Measurements from ENCODE around the gene ZNF14. TPM values are rescaled to one million over a fixed set of nuclear protein-coding genes. Genes with fewer than 3 reads are reported as not detected.

The ZNF14 gene
- total and polyA plus RNA-seq, 2 of the 13 experiments (the other 11 are each of a cell fraction or from before 2014, with no cell fraction given), result 1.9 to 6.2 TPM

DNA sequence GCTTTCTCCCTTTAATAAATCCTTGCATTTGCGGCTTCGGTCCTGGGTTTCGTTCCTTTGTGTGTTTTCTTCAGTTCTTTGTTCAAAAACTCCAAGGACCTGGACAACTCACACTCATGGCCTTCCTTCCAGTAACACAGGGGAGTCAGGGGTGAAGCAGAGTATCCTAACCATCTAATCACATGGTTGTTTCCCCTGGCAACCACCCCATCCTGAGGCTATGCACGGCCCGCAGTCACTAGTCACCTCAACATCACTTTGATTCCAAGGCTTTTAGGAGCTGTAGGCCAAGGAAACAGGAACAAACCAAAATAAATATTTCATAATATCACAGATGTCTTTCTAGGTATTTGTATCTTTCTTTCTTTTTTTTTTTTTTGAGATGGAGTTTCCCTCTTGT lies 35.3 kb downstream of the ZNF14 start:
- in situ Hi-C loops (cut with HindIII; ENCODE audit: extremely low pct_ligation_motif_present, low pct_unique_long_range_greater_than_20kb) (no loop called here), intact Hi-C loops (cut with micrococcal nuclease; ENCODE audit: unreplicated experiment) (no loop called here)
- ChIA-PET POLR2A (no interaction called here), CTCF (ENCODE audit: low intra/inter-chr PET ratio, low total read pairs) (no interaction called here)
- FAIRE-seq (no peak), ATAC-seq (no peak), DNase-seq (ENCODE audit: low spot score) (no peak)
- Histone ChIP-seq H3K79me2 (ENCODE audit: insufficient read depth, low read length) (no peaks in the 10 kb centered on the region), H3K27ac (ENCODE audit: extremely low read length, insufficient read depth, low read length) (no peak overlapping the region), H3K4me3 (replicated peaks in 1 of 3; ENCODE audit: insufficient read depth in 1 of 3, low read depth in 2 of 3, low read length in 3 of 3) (no peak overlapping the region), H3K9ac (ENCODE audit: insufficient read depth, low read depth, low read length) (no peak overlapping the region), H2AFZ (ENCODE audit: low read length) (no peak overlapping the region), H3K9me3 (ENCODE audit: low read length) (0 out of 2 replicates have a peak, but pooled peaks cover under 1% of the 10 kb centered on the region), H3K4me2 (ENCODE audit: low read depth, low read length) (no peak overlapping the region), H3K27me3 (ENCODE audit: control insufficient read depth in 1 of 2, insufficient read depth in 2 of 2, low read length in 2 of 2) (no peaks in the 10 kb centered on the region), H4K20me1 (ENCODE audit: insufficient read depth, low read length) (no peaks in the 10 kb centered on the region), H3K4me1 (ENCODE audit: insufficient read depth, low read length) (no peaks in the 10 kb centered on the region), H3K36me3 (replicated peaks in 1 of 2; ENCODE audit: control insufficient read depth in 1 of 2, insufficient read depth in 2 of 2, low read length in 2 of 2) (no peaks in the 10 kb centered on the region)
- WGBS (ENCODE audit: low lambda C conversion rate), result 60% methylated on average over 5 of the region's 5 CpGs
- TF ChIP-seq KAT8 (CRISPR knock-in tag; IDR thresholded peaks at IDR 0.05) (no peak), ZNF75D (CRISPR knock-in tag; IDR thresholded peaks at IDR 0.05; ENCODE audit: borderline replicate concordance) (no peak), BHLHE40 (IDR thresholded peaks at IDR 0.05; ENCODE audit: low read length) (no peak), ERF (CRISPR knock-in tag; IDR thresholded peaks at IDR 0.05) (no peak), SIX1 (CRISPR knock-in tag; IDR thresholded peaks at IDR 0.05; ENCODE audit: borderline replicate concordance) (no peak), STAG1 (CRISPR knock-in tag; IDR thresholded peaks at IDR 0.05) (no peak), HMG20B (CRISPR knock-in tag; conservative IDR thresholded peaks at IDR 0.05) (no peak), ATAD3A (CRISPR knock-in tag; IDR thresholded peaks at IDR 0.05) (no peak)
- TF ChIP-seq, protein P1, sequence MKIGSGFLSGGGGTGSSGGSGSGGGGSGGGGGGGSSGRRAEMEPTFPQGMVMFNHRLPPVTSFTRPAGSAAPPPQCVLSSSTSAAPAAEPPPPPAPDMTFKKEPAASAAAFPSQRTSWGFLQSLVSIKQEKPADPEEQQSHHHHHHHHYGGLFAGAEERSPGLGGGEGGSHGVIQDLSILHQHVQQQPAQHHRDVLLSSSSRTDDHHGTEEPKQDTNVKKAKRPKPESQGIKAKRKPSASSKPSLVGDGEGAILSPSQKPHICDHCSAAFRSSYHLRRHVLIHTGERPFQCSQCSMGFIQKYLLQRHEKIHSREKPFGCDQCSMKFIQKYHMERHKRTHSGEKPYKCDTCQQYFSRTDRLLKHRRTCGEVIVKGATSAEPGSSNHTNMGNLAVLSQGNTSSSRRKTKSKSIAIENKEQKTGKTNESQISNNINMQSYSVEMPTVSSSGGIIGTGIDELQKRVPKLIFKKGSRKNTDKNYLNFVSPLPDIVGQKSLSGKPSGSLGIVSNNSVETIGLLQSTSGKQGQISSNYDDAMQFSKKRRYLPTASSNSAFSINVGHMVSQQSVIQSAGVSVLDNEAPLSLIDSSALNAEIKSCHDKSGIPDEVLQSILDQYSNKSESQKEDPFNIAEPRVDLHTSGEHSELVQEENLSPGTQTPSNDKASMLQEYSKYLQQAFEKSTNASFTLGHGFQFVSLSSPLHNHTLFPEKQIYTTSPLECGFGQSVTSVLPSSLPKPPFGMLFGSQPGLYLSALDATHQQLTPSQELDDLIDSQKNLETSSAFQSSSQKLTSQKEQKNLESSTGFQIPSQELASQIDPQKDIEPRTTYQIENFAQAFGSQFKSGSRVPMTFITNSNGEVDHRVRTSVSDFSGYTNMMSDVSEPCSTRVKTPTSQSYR (CRISPR knock-in tag; IDR thresholded peaks at IDR 0.05; ENCODE audit: borderline replicate concordance), result no peak
- TF ChIP-seq, protein P2, sequence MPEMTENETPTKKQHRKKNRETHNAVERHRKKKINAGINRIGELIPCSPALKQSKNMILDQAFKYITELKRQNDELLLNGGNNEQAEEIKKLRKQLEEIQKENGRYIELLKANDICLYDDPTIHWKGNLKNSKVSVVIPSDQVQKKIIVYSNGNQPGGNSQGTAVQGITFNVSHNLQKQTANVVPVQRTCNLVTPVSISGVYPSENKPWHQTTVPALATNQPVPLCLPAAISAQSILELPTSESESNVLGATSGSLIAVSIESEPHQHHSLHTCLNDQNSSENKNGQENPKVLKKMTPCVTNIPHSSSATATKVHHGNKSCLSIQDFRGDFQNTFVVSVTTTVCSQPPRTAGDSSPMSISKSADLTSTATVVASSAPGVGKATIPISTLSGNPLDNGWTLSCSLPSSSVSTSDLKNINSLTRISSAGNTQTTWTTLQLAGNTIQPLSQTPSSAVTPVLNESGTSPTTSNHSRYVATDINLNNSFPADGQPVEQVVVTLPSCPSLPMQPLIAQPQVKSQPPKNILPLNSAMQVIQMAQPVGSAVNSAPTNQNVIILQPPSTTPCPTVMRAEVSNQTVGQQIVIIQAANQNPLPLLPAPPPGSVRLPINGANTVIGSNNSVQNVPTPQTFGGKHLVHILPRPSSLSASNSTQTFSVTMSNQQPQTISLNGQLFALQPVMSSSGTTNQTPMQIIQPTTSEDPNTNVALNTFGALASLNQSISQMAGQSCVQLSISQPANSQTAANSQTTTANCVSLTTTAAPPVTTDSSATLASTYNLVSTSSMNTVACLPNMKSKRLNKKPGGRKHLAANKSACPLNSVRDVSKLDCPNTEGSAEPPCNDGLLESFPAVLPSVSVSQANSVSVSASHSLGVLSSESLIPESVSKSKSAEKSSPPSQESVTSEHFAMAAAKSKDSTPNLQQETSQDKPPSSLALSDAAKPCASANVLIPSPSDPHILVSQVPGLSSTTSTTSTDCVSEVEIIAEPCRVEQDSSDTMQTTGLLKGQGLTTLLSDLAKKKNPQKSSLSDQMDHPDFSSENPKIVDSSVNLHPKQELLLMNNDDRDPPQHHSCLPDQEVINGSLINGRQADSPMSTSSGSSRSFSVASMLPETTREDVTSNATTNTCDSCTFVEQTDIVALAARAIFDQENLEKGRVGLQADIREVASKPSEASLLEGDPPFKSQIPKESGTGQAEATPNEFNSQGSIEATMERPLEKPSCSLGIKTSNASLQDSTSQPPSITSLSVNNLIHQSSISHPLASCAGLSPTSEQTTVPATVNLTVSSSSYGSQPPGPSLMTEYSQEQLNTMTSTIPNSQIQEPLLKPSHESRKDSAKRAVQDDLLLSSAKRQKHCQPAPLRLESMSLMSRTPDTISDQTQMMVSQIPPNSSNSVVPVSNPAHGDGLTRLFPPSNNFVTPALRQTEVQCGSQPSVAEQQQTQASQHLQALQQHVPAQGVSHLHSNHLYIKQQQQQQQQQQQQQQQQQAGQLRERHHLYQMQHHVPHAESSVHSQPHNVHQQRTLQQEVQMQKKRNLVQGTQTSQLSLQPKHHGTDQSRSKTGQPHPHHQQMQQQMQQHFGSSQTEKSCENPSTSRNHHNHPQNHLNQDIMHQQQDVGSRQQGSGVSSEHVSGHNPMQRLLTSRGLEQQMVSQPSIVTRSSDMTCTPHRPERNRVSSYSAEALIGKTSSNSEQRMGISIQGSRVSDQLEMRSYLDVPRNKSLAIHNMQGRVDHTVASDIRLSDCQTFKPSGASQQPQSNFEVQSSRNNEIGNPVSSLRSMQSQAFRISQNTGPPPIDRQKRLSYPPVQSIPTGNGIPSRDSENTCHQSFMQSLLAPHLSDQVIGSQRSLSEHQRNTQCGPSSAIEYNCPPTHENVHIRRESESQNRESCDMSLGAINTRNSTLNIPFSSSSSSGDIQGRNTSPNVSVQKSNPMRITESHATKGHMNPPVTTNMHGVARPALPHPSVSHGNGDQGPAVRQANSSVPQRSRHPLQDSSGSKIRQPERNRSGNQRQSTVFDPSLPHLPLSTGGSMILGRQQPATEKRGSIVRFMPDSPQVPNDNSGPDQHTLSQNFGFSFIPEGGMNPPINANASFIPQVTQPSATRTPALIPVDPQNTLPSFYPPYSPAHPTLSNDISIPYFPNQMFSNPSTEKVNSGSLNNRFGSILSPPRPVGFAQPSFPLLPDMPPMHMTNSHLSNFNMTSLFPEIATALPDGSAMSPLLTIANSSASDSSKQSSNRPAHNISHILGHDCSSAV (CRISPR knock-in tag; IDR thresholded peaks at IDR 0.05; ENCODE audit: borderline replicate concordance), result no peak
- no TSS peak for BruUV-seq (replicated peaks)
